ENCODE results near the gene COPB1. TPM values are rescaled to one million over a fixed set of nuclear protein-coding genes. Genes with fewer than 3 reads are reported as not detected.
A peak's percentile ranks its signal among the peaks of the same experiment; 100 is the strongest.

Gene COPB1
- polyA plus RNA-seq, 1 of the 3 experiments (the other 2 are of a cell fraction), result 81.0 TPM

- H3F3A ChIP-seq (replicated peaks; ENCODE audit: insufficient read depth), result peaks cover 58% of the 10 kb centered on the region
- no peak overlapping the region for H3K4me3 ChIP-seq (ENCODE audit: low read depth in 2 of 2, low read length in 1 of 2)
- CTCF ChIA-PET, result interaction anchor here (0.7 to 5.1 kb wide), 35 partner anchors 10 to 683 kb away, joined by 3 to 89 read pairs (median 5); partner anchors contain the start of genes CALCB, COPB1 and PSMA1
- no peak for DNase-seq
- H3K79me2 ChIP-seq (ENCODE audit: insufficient read depth), result peaks cover 8% of the 10 kb centered on the region; the same call in 1 of the 2 replicates
- peaks cover 48 to 76% of the 10 kb centered on the region in 2 experiments for H3K36me3 ChIP-seq (replicated peaks in 1 of 2; ENCODE audit: control insufficient read depth in 1 of 2, insufficient read depth in 2 of 2, low read length in 1 of 2)
- H3K9me3 ChIP-seq, result no peaks in the 10 kb centered on the region
- H2AFZ ChIP-seq (ENCODE audit: low read depth), result no peak overlapping the region
- no peaks in the 10 kb centered on the region for H3K9me2 ChIP-seq
- no peaks in the 10 kb centered on the region for H3K4me1 ChIP-seq (ENCODE audit: control insufficient read depth in 1 of 2, insufficient read depth in 2 of 2, low read depth in 1 of 2, low read length in 1 of 2)
- TF ChIP-seq NFIC (IDR thresholded peaks at IDR 0.05; ENCODE audit: borderline replicate concordance), result no peak
- TF ChIP-seq TAF1 (IDR thresholded peaks at IDR 0.05; ENCODE audit: borderline replicate concordance, low read depth, low read length), result no peak
- no peak for TF ChIP-seq CHD2 (IDR thresholded peaks at IDR 0.05; ENCODE audit: low read length, partially characterized antibody)
- no peak for TF ChIP-seq USF2 (IDR thresholded peaks at IDR 0.05; ENCODE audit: borderline replicate concordance, low read depth, low read length)
- no peak for TF ChIP-seq FOXM1 (IDR thresholded peaks at IDR 0.05; ENCODE audit: low read depth)
- TF ChIP-seq FOSL2 (IDR thresholded peaks at IDR 0.05; ENCODE audit: borderline replicate concordance, low read depth), result no peak
- TF ChIP-seq, protein P1, sequence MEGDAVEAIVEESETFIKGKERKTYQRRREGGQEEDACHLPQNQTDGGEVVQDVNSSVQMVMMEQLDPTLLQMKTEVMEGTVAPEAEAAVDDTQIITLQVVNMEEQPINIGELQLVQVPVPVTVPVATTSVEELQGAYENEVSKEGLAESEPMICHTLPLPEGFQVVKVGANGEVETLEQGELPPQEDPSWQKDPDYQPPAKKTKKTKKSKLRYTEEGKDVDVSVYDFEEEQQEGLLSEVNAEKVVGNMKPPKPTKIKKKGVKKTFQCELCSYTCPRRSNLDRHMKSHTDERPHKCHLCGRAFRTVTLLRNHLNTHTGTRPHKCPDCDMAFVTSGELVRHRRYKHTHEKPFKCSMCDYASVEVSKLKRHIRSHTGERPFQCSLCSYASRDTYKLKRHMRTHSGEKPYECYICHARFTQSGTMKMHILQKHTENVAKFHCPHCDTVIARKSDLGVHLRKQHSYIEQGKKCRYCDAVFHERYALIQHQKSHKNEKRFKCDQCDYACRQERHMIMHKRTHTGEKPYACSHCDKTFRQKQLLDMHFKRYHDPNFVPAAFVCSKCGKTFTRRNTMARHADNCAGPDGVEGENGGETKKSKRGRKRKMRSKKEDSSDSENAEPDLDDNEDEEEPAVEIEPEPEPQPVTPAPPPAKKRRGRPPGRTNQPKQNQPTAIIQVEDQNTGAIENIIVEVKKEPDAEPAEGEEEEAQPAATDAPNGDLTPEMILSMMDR (IDR thresholded peaks at IDR 0.05), result no peak
- no peak for TF ChIP-seq FOXJ3 (CRISPR knock-in tag; IDR thresholded peaks at IDR 0.05)
- TF ChIP-seq RAD21 (IDR thresholded peaks at IDR 0.05; ENCODE audit: low read length), result no peak
- POLR2A ChIA-PET, result interaction anchor here (0.8 to 2.2 kb wide), 2 partner anchors 155 to 189 kb away, joined by 7 to 9 read pairs; no protein-coding TSS in a partner anchor
- H3K9ac ChIP-seq, result no peak overlapping the region
- H3K27me3 ChIP-seq (ENCODE audit: insufficient read depth), result no peaks in the 10 kb centered on the region
- H3K4me2 ChIP-seq, result no peak overlapping the region
- H4K20me1 ChIP-seq (ENCODE audit: insufficient read depth), result no peaks in the 10 kb centered on the region
- peak overlapping the region in 1 of 2 experiments; percentile 61; a peak in 2 of 4 replicates for H3K27ac ChIP-seq (ENCODE audit: low read depth in 2 of 2, low read length in 1 of 2)
- WGBS (ENCODE audit: low lambda C conversion rate), result 89% methylated on average over 3 of the region's 3 CpGs
Observed at GRCh38 chr11:14455648-14456430, 43.8 kb downstream of the COPB1 start.

- Histone ChIP-seq H4K20me1 (ENCODE audit: insufficient read depth) (no peaks in the 10 kb centered on the region), H3K4me1 (ENCODE audit: control insufficient read depth in 1 of 2, insufficient read depth in 2 of 2, low read depth in 1 of 2, low read length in 1 of 2) (no peaks in the 10 kb centered on the region), H3K9ac (no peak overlapping the region), H2AFZ (ENCODE audit: low read depth) (no peak overlapping the region), H3K9me2 (no peaks in the 10 kb centered on the region), H3K27me3 (ENCODE audit: insufficient read depth) (no peaks in the 10 kb centered on the region), H3K79me2 (ENCODE audit: insufficient read depth) (peaks cover 3% of the 10 kb centered on the region; the same call in 1 of the 2 replicates), H3F3A (replicated peaks; ENCODE audit: insufficient read depth) (peaks cover 55% of the 10 kb centered on the region), H3K9me3 (no peaks in the 10 kb centered on the region), H3K36me3 (replicated peaks in 1 of 2; ENCODE audit: control insufficient read depth in 1 of 2, insufficient read depth in 2 of 2, low read length in 1 of 2) (peaks cover 41 to 68% of the 10 kb centered on the region in 2 experiments), H3K4me3 (ENCODE audit: low read depth in 2 of 2, low read length in 1 of 2) (no peak overlapping the region), H3K4me2 (no peak overlapping the region), H3K27ac (ENCODE audit: low read depth in 2 of 2, low read length in 1 of 2) (peak overlapping the region in 1 of 2 experiments; percentile 61; a peak in 2 of 4 replicates)
- ChIA-PET POLR2A (interaction anchor here (0.7 to 2.2 kb wide), 3 partner anchors 43 to 190 kb away, joined by 4 to 9 read pairs (median 7); no protein-coding TSS in a partner anchor), CTCF (interaction anchor here (0.6 to 5.1 kb wide), 42 partner anchors 10 to 682 kb away, joined by 3 to 89 read pairs (median 4); partner anchors contain the start of genes CALCB, COPB1 and PSMA1)
- peak; percentile 39 for DNase-seq
- 55% methylated on average over 7 of the region's 7 CpGs for WGBS (ENCODE audit: low lambda C conversion rate)
- TF ChIP-seq RAD21 (IDR thresholded peaks at IDR 0.05; ENCODE audit: low read length) (peak; percentile 68), SMC3 (IDR thresholded peaks at IDR 0.05; ENCODE audit: low read depth, low read length) (peak; percentile 54), ELF1 (IDR thresholded peaks at IDR 0.05) (no peak), JUND (IDR thresholded peaks at IDR 0.05) (no peak)
- TF ChIP-seq, protein P1 (IDR thresholded peaks at IDR 0.05), result peak; percentile 86
Observed at GRCh38 chr11:14454861-14455632, 44.6 kb downstream of the COPB1 start.
